Suppressor macrophage (primary cell): ENCODE data around the gene EFR3B.
"Not testable (repeated sequence)": the region's sequence is repeated elsewhere in the genome, so short reads cannot be mapped to it uniquely, and the experiment has no call there.

Experiments
- DNase-seq, 4 experiments: peaks; one replicate each; pipeline ENCODE4 v3.0.0-alpha.2; 2020 to 2022

Gene EFR3B

DNA sequence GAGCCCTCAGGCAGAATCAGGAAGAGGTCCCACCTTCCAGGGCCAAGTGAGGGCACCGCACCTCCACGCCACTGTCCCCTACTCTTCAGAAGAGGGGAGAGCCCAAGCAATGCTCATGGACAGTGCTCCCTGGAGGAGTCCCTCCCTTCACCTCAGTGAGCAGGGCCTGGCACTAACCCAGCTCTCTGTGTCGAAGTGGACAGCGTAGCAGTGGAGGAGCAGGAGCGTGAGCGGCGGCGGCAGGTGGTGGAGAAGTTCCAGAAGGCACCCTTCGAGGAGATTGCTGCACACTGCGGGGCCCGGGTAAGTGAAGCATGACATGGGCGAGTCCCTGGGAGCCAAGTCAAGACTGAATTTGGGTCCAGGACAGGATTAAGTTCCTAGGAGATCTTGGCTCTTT, 109.8 kb downstream of the EFR3B start:
- DNase-seq: no peak

DNA sequence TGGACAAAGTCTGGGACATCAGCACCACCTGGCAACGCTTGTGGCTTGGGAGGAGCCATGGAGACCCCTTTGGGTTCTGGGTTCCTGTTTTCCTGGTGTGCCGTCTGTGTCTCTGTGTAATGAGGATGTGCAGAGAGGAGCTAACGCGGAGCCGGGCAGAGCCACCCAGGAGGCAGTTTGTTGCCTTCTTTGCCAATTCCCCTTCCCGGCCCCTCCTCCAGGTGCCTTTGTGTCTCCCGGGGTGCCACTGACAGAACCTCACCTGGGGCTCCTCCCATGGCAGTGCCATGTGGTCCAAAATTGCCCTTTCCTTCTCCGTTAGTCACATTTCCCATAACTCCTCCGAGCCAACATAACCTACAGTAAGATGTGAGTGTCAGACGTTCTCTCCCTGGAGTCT, 113.5 kb downstream of the EFR3B start:
- no peak for DNase-seq

DNA sequence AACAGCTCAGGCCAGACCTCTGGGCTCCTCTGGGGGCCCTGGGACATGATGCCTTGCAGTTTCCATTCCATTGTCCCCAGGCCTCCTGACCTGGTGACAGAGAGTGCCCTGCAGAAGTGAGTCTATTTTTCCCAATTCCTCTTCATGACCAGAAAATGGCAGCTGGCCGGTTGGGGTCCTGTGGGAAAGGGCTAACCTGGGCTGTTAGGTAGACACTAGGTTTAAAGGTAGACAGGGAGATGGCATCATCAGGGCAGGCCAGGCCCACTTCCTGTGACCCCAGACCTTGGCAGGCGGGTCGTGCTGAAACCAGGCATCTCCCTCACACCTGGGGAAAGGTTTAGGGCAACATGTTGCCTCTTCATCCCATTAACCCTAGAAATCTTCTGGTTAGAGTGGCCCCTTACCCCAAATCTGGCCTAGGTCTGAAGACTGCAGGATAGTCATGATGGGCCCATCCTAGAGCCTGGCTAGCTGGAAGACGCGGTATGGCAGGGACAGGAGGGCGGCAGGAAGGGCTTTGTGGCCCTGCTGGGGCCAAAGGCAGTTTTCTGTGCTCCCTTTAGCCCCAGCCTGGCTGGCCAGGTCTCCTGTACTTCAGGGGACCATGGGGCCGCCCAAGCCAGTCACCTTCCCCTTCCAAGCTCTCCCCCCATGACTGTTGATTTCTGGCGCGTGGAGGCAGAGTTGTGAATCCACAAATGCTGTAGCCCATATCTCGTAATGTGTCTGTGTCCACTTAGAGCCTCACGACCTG, 116.4 kb downstream of the EFR3B start:
- no peak for DNase-seq

DNA sequence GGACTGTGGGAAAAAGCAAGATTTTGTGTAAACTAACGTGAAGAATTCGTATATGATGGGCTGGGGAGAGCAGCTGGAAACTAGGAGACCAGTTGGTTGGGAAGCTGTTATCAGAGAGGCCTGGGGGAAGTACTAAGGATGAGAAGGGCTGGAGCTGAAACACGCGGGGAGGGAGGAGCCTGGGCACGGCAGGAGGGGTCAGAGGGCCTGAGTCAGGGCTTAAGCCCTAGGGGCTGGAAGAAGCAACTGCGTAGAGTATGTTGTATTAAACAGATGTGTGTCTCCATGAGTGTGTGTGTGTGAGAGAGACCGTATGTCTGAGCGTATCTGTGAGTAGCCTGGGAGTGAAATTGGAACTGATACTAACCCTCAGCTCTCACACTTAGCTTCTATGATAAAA, 118.1 kb downstream of the EFR3B start:
- DNase-seq: peak in 1 of 4 experiments; percentile 19

DNA sequence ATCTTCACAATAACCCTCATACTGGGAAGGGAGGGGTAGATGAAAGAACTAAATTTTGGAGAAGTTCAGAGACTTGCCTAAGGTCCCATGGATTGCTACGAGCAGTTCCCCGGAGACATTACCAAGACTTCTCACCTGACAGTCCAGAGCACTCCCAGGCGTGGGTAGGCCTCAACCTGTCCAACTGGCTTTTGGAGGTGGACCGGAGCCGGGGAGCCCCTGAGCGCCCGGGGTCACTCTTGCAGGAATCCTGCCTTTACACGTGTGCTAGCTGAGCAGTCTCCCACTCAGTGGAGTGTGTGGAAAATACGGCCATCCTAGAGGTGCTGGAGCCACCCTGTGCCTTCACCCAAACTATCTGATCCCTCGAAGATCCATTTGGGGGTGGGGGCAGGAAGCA, 118.5 kb downstream of the EFR3B start:
- DNase-seq: no peak

DNA sequence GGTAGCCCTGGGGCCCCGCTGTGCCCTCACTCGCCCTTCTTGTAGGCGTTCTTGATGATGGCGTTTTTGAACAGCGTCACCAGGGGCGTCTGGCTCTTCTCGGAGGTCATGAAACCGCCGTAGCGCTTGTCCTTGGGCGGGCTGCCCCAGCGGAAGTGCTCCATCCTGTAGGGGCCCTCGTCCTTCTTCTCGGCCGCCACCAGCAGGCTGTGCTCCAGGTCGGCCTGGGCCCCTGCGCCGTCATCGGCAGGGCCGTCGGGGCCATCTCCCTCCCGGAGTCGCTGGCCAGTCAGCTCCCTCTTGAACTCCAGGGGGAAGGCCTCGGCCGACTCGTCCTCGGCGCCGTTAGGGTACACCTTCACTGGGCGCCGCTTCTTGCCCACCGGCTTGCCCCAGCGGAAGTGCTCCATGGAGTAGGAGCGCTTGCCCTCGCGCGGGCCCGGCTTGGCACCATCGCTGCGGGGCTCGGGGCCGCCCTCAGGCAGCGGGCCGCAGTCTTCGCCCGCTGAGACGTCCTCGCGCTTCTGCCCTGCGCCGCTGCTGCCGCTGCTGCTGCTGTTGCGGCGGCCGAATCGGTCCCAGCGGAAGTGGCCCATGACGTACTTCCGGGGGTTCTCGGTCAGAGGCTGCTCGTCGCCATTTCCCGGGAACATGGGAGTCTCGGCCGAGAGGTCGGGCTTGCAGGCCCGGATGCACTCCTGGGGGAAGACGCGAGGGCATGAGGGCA, 119.3 kb downstream of the EFR3B start:
- peak; percentile 43 to 76 (median 67) for DNase-seq

DNA sequence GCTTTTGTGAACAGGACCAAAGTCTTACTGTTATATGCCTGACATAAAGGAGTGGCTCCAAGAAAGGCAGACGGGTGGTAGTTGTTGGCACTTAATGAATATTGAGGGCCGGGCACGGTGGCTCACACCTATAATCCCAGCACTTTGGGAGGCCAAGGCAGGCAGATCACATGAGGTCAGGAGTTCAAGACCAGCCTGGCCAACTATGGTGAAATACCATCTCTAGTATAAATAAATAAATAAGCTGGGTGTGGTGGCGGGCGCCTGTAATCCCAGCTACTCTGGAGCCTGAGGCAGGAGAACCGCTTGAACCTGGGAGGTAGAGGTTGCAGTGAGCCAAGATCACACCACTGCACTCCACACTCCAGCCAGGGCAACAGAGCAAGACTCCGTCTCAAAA, 120.2 kb downstream of the EFR3B start:
- not testable (repeated sequence) for DNase-seq

DNA sequence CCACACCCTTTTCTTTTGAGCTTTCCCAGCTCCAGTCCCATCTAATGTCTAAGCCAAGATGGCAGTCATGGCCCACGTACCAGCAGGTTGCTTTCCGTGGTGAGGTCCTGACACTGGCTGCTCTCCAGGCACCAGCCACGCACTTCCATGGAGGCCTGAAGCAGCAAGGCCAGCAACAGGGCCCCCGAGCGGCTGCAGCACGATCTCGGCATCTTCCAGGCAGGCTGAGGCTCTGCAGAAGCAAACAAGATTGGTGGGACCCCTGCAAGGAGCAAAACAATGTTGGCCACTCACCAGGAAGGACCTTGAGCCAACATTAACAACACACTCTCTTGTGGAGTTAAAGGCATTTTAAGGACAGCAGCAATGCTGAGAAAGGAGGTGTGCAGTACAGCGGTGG, 122.7 kb downstream of the EFR3B start:
- no peak for DNase-seq

DNA sequence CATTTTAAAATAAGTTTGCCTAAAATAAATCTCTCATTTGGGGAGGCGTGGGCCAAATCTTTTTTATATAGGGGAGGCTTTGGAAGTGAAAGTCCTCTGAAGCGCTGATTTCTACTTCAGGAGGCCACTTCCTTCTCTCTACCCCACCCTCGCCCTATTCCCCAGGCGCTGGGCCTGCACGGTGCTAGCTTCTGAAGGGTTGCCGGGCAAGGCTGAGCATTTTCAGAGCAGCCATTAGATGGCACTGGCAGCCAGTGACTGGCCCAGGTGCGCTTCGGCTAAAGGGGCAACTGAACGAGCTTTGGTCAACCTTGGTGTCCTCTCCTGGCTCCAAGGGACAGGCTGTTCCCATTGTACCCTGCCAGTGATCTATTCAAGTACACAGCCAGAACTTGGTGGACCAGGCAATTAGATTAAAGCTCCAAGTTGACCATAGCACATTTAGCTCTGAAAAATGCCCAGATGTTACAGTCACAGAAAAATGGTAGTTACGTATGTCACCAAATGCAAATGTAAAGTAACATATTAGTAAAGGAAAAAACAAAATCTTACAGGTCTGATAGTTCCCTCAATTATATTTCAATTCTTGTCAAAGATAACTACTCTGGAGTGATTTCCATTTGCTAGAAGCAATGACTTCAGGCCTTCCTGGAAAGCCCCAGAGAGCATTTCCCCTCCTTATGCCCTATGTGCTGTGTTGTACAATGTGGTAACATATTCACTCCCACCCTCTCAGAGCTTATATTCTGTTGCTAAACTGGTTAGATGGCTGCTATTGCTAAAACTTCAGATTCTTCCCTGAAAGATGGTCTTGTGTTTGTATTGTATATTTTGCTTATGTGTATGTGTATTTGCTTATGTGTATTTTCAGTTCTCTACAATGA, 124.4 kb downstream of the EFR3B start:
- DNase-seq: peak; percentile 49 to 77 (median 66)

DNA sequence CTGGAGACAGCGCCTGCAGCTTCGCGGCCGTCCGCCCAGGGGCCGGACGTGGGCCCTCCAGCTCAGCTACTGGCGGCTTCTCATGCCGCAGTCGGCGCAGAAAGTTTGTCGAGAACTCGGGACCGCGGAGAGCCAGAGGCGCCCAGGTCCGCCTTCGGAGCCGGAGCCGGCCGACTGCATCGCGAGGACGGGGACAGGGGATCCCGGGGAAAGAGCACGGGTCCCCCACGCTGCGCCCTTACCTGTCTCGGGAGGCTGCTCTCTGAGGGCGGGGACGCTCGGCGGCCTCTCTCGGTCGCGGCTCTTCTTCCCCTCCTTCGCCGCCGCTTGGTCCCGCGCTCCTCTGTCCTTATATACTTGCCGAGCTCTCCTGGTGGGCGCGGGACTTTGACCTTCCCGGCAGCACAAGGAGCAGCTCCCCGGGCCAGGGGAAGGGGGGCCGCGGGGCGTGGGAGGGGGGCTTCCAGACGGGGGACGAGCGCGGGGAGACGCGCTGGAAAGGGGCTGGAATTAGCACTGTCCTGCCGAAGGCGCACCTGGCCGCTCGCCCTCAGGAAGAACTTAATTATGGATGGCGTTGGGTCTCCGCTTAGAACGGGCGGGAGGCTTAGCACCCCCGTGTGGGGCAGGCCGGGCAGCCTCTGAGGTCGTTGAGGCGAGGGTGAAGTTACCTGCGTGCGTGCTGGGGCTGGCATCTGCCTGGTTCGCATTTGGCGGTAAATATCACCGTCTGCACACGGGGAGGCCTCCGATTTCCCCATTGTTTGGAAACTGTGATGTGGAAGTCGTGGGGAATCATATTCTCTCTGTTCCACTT, 126.6 kb downstream of the EFR3B start, which contains the start of gene POMC:
Gene POMC (minus strand): TSS at position 325 of the 817 bp plus-strand sequence. CDS start 3,808 bp downstream, outside the sequence.
- DNase-seq: peak; percentile 39 to 63 (median 50)

DNA sequence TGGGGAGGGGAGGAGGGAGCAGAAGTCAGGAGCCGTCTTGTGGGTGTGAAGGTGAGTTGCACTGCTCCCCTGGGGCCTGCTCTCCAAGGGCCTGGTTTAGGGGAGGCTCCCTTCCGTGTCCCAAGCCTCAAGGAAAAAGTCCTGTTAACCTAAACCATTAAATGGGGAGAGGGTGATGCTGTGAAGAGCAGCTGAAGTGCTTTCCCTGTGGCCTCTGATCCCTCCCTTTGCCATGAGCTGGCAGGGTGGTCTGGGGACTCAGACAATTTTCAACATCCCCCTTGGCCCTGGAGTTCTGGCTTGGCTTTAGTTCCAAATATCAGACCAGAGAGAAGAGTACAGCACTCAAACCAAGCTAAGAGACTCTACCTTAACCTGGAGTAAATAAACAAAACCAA, 127.2 kb downstream of the EFR3B start:
- DNase-seq: no peak

DNA sequence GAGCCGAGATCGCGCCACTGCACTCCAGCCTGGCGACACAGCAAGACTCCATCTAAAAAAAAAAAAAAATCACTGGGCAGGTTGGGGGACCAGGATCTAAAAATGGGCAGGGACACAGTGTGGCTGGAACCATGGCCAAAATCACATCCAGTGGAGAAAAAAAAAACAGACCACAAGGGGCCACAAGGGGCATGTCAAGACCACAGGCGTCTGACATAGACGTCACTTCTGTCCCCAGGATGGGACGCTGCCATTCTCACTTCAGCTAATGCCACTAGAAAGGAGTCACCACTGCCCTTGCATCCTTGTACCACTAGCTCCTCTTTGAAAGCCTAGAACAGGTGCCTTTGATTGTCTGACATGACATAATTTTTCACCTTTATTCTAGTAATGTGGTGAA, 129.0 kb downstream of the EFR3B start:
- no peak for DNase-seq

DNA sequence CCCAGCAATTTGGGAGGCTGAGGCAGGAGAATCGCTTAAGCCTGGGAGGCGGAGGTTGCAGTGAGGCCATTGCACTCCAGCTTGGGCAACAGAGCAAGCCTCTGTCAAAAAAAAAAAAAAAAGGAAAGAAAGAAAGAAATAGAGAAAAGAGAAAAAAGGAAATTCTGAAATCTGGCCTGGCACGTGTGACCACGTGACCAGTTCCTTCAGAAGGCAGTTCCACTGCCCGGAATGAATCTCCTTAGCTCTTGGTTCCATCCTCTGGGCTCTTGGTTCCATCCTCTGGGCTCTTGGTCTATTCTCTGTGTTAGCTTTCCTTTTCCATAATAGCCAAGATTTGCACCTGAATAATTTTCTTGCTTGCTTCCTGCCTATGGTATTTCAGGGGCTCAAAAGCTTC, 131.8 kb downstream of the EFR3B start:
- DNase-seq: no peak

DNA sequence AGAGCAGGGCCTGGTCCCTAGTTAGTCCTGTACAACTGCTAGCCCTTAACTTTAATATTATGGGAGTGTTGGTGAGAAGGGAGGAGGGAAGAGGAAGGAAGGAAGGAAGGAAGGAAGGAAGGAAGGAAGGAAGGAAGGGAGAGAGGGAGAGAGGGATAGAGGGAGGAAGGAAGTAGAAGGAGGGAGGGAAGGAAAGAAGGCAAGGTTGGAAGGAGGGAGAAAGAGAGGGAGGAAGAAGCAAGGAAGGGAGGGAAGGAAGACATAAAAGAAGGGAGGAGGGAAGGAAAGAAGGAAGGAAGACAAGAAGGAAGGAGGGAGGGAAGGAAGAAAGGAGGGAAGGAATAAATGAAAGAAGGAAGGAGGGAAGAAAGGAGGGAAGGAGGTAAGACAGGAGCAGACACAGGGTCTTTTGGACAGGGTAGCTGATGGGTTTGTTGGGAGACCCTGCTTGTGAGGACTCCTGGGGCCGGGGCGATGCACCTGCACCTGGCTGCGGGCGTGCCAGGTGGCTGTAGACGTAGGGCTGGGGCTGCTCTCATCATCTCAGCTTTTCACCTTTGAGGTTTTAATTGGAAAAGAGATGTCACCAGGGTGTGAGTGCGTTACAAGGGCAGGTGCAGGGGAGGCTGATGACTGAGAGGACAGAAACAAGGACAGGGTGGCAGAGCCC, 132.5 kb downstream of the EFR3B start:
- DNase-seq: no peak

DNA sequence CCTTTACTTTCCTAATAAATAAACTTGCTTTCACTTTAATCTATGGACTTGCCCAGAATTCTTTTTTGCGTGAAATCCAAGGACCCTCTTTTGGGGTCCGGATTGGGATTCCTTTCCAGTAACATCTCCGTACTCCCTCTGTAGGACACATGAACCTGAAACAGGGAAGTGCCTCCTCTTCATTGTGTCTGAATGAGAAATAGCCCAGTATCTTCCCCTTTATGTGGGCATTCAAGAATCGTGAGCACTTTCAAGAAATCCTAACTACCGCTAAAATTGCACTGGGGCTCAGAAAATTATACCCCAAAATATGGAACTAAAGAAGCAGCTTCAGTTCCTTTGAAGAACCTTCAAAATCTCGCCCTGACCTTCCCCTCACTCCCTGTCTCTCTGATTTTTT, 134.3 kb downstream of the EFR3B start:
- peak; percentile 53 to 79 (median 69) for DNase-seq

DNA sequence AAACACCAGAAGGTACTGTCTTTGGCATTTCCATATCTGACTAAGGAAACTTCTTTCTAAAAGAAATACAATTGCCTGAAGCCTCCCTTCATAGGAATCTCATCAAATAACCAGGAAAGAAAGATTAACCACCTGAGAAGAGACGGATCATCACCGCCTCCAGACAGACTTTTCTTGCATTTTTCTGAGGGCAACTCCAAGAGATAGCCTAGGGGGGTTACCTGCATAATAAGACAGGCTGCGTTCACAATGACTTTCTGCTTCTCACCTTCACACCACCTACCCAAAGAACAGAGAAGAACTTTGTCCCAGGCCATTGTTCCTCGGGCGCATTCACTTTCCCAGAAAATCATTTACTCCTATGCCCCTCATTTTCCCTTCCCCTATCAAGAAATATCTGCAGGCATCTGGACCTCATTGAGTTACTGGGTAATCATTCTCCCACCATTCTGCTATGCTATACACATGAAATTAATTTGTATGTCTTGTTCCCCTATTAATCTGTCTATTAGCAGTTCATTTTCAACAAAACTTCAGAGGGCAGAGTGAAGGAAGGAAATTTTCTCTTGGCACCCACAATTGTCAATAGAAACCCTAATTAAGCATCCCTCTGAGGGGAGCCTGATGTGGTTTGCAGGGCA, 134.8 kb downstream of the EFR3B start:
- DNase-seq: no peak

DNA sequence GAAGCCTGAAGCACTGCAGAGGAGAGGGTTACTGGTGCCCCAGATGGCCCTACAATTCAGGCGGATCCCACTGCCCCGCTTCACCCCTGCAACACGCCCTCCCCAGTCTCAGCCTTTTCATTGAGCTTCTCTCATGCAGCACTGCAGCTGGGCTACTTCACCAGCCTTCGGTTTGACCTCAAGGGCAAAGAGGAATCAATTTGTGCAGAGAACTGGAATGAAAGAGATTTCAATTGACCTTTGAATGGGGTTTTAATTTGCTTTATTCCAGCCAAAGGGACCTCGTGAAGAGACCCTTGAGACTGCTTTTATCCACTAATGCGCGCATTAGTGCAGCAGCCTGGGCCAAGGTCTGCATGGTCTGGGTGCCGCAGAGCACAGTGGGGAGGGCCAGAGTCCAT, 135.3 kb downstream of the EFR3B start:
- DNase-seq: no peak

DNA sequence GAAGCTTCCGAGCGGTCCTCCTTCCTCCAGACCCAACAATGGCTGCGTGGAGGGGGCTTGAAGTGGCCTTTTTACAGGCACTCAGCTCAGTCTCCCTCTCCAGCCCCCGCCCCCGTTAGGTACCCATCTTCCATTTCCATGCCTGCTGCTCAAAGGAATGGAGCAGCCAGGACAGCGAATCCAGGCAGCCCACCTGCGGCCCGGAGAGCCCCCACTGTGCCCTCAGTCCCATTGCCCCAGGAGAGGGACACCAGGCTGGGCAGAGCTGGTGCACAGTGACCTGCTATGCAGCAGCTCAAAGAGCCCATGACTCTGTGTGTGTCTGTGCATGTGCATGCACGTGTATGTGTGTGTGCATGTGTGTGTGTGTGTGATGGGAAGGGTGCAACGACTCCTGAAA, 137.1 kb downstream of the EFR3B start:
- no peak for DNase-seq

DNA sequence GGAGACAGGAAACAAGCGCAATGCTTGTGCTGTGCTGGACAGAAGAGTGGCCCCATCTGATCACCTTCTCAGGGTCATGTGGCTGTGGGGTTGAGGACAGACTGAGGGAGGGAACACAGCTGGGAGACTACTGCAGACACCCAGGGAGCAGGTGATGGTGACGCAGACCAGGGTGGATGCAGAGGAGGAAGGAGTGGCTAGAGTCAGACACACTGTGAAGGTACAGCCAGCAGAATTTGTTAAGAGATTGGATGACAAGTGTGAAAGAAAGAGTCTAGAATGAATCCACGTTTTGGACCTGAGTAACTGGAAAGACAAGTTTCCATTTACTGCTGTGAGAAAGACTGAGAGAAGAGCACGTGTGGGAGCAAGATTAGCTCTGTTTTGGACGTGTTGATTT, 142.4 kb downstream of the EFR3B start:
- DNase-seq: no peak

DNA sequence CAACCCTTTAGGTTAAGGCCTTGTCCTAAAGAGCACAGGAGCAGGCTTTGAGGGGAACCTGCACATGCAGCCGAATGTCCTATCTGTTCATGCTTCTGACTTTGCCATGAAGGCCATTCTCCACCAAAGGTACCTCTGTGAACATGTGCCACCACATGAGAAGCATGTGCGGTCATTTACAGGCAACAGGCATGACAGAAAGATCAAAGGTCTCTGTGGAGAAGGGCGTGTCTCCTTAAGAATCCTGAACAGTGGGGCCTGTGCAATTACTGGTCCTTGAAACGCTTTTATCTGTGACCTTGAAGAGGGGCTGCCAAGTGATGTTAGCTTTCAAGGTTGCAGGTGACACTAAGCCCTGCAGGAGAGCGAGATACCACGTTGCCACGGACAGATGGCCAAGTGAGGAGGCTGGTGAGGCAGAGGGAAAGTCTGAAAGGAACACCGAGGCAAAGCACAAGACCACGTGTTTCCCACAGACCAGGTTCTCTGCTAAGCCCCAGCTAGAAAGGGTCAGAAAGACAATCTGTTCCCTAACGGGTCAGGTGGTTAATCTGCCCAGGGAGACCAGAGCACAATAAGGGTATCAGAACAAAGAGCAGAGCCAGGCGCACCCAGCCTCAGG, 146.0 kb downstream of the EFR3B start:
- DNase-seq: no peak

DNA sequence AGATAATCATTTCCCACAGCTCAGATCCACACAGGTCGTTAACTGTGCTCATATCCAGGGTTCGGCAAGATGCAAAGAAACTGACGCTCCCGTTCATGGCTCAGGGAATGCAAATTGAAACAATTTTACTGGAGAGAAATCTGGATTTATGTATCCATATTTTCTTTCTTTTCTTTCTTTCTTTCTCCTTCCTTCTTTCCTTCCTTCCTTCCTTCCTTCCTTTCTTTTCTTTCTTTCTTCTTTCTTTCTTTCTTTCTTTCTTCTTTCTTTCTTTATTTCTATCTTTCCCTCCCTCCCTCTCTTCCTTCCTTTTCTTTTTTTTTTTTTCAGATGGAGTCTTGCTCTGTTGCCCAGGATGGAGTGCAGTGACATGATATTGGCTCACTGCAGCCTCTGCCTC, 146.5 kb downstream of the EFR3B start:
- DNase-seq: no peak
